Transverse colon (tissue), 4 donors: ENCODE results near the gene CYTH3.

ENCODE experiments used
- POLR2A ChIP-seq: fragments of 450-650 bp; IDR thresholded peaks from one replicate; pipeline ENCODE4 v1.6.1; 2016; ENCODE audit warnings: antibody characterized with exemption, mild to moderate bottlenecking, moderate library complexity
- POLR2AphosphoS5 ChIP-seq, 3 donors: sonication (generic); formaldehyde crosslinking; IDR thresholded peaks; one replicate each; pipeline ENCODE4 v1.6.1; 2016; ENCODE audit warnings: antibody characterized with exemption in 3 of 3
- TF ChIP-seq, protein P1 (sequence below), 5 experiments: fragments of 200-600 bp in 3 of 5; fragments of 450-650 bp in 2 of 5; sonication (generic) in 3 of 5; IDR thresholded peaks; 1 replicate in 2 of 5; 2 replicates in 3 of 5; pipeline ENCODE4 v1.5.1; 2016 to 2017; ENCODE audit warnings: antibody characterized with exemption in 5 of 5, inconsistent platforms in 3 of 5, mild to moderate bottlenecking in 2 of 5, moderate library complexity in 1 of 5

DNA sequence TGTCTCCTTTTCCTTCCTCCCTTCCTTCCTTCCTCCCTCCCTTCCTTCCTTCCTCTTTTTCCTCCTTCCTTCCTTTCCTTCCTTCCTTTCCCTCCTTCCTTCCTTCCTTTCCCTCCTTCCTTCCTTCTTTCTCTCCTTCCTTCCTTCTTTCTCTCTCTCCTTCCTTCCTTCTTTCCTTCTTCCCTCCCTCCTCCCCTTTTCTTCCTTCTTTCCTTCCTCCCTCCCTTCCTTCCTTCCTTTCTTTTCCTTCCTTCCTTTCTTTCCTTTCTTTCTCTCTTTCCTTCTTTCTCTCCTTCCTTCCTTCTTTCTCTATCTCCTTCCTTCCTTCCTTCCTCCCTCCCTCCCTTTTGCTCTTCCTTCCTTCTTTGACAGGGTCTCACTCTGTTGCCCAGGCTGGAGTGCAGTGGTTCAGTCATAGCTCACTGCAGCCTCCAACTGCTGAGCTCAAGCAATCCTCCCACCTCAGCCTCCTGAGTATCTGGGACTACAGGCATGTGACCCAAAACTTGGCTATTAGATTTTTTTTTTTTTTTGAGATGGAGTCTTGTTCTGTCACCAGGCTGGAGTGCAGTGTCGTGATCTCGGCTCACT, 15.9 kb upstream of the CYTH3 start:
- TF ChIP-seq, protein P1, sequence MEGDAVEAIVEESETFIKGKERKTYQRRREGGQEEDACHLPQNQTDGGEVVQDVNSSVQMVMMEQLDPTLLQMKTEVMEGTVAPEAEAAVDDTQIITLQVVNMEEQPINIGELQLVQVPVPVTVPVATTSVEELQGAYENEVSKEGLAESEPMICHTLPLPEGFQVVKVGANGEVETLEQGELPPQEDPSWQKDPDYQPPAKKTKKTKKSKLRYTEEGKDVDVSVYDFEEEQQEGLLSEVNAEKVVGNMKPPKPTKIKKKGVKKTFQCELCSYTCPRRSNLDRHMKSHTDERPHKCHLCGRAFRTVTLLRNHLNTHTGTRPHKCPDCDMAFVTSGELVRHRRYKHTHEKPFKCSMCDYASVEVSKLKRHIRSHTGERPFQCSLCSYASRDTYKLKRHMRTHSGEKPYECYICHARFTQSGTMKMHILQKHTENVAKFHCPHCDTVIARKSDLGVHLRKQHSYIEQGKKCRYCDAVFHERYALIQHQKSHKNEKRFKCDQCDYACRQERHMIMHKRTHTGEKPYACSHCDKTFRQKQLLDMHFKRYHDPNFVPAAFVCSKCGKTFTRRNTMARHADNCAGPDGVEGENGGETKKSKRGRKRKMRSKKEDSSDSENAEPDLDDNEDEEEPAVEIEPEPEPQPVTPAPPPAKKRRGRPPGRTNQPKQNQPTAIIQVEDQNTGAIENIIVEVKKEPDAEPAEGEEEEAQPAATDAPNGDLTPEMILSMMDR (IDR thresholded peaks at IDR 0.05) = no peak
- TF ChIP-seq POLR2A = no peak
- no peak for TF ChIP-seq POLR2AphosphoS5 (IDR thresholded peaks at IDR 0.05)
